Ishikawa (cell line): ENCODE data around the gene THSD4.

Experiments
- CEBPB ChIP-seq: IDR thresholded peaks from 2 replicates; pipeline ENCODE4 v1.6.1; 2012
- CREB1 ChIP-seq: IDR thresholded peaks from 2 replicates; pipeline ENCODE4 v1.6.1; 2012; ENCODE audit warnings: low read depth
- EP300 ChIP-seq: IDR thresholded peaks from 2 replicates; pipeline ENCODE4 v1.6.1; 2012; ENCODE audit warnings: borderline replicate concordance
- FOXM1 ChIP-seq: IDR thresholded peaks from 2 replicates; pipeline ENCODE4 v1.6.1; 2012; ENCODE audit warnings: low read depth, borderline replicate concordance
- NFIC ChIP-seq: IDR thresholded peaks from 2 replicates; pipeline ENCODE4 v1.6.1; 2012
- RAD21 ChIP-seq: IDR thresholded peaks from 2 replicates; pipeline ENCODE4 v1.6.1; 2012; ENCODE audit warnings: low read depth
- TAF1 ChIP-seq: IDR thresholded peaks from 2 replicates; pipeline ENCODE4 v1.6.1; 2012; ENCODE audit warnings: low read depth, mild to moderate bottlenecking
- TCF12 ChIP-seq: IDR thresholded peaks from 2 replicates; pipeline ENCODE4 v1.6.1; 2012; ENCODE audit warnings: low read depth
- TEAD4 ChIP-seq: IDR thresholded peaks from 2 replicates; pipeline ENCODE4 v1.6.1; 2012
- YY1 ChIP-seq: IDR thresholded peaks from 2 replicates; pipeline ENCODE4 v1.6.1; 2012; ENCODE audit warnings: low read depth
- ZBTB7A ChIP-seq: IDR thresholded peaks from 2 replicates; pipeline ENCODE4 v1.6.1; 2012; ENCODE audit warnings: low read depth
- TF ChIP-seq, protein P1 (sequence below): IDR thresholded peaks from 2 replicates; pipeline ENCODE4 v1.6.1; 2012
- TF ChIP-seq, protein P2 (sequence below): IDR thresholded peaks from 2 replicates; pipeline ENCODE4 v1.6.1; 2012; ENCODE audit warnings: low read depth, mild to moderate bottlenecking

DNA sequence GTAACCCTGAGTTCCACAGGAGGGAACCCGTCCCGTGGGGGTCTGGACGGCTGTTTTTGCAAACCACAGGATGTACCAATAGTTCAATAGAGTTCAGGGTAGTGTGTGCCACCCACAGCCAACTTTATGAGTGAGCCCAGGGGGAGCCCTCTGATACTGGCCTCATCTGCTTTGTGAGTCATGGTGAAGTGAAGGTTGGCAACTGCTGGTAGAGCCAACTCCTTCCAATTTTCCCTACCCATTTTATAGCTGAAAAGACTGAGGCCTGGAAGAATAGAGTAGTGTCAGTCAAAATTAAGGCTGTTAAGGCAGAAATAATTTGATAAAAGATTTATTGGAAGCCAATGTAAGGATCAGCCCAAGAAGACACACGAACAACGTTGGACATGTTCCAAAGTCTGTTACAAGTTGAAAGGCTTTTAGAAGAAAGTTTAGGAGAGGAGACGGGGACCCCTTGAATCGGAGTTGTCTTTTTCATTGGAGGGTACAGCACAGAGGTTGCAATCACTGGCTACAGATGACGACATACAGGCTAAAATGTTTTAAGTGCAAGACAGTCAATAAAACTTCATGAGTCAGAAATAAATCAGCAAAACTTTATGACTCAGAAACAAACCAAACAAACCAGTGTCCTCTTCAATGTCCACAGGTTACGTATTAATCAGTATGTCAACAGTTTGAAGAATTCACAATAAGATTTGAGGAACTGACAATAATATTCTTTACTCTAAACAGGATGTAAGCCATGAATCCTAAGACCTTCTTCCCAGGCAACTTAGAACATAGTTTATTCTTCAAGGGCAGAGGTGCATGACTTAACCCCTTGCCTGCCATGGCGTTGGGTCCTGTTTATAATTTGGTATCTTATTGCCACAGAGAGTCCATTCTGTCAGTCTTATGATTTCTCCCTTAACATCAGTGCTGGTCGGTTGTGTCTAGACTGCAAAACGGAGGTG is 632.1 kb downstream of the THSD4 start:
- TF ChIP-seq TEAD4 (no peak), FOXM1 (no peak), RAD21 (no peak), NFIC (no peak), EP300 (no peak), CREB1 (no peak), TAF1 (no peak), YY1 (no peak), CEBPB (no peak), ZBTB7A (no peak), TCF12 (no peak)
- TF ChIP-seq, protein P1, sequence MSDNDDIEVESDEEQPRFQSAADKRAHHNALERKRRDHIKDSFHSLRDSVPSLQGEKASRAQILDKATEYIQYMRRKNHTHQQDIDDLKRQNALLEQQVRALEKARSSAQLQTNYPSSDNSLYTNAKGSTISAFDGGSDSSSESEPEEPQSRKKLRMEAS = no peak
- TF ChIP-seq, protein P2, sequence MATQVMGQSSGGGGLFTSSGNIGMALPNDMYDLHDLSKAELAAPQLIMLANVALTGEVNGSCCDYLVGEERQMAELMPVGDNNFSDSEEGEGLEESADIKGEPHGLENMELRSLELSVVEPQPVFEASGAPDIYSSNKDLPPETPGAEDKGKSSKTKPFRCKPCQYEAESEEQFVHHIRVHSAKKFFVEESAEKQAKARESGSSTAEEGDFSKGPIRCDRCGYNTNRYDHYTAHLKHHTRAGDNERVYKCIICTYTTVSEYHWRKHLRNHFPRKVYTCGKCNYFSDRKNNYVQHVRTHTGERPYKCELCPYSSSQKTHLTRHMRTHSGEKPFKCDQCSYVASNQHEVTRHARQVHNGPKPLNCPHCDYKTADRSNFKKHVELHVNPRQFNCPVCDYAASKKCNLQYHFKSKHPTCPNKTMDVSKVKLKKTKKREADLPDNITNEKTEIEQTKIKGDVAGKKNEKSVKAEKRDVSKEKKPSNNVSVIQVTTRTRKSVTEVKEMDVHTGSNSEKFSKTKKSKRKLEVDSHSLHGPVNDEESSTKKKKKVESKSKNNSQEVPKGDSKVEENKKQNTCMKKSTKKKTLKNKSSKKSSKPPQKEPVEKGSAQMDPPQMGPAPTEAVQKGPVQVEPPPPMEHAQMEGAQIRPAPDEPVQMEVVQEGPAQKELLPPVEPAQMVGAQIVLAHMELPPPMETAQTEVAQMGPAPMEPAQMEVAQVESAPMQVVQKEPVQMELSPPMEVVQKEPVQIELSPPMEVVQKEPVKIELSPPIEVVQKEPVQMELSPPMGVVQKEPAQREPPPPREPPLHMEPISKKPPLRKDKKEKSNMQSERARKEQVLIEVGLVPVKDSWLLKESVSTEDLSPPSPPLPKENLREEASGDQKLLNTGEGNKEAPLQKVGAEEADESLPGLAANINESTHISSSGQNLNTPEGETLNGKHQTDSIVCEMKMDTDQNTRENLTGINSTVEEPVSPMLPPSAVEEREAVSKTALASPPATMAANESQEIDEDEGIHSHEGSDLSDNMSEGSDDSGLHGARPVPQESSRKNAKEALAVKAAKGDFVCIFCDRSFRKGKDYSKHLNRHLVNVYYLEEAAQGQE = no peak
